Inflammatory macrophage (primary cell): ENCODE data around the gene SLC24A3.

Source experiments
- DNase-seq, 2 donors: peaks; one replicate each; pipeline ENCODE4 v3.0.0-alpha.2; 2020 to 2022

SLC24A3 gene

GRCh38 chr20:19463597-19463996, 251.2 kb downstream of the SLC24A3 start:
- no peak for DNase-seq

GRCh38 chr20:19465536-19465935, 253.1 kb downstream of the SLC24A3 start:
- DNase-seq: peak; percentile 64 to 80

- no peak for DNase-seq
Observed at GRCh38 chr20:19466206-19466928, 253.9 kb downstream of the SLC24A3 start.

- DNase-seq: no peak
Observed at GRCh38 chr20:19473216-19473921, 260.9 kb downstream of the SLC24A3 start.

GRCh38 chr20:19473922-19474286, 261.5 kb downstream of the SLC24A3 start:
- DNase-seq: no peak

GRCh38 chr20:19478320-19478895, 266.0 kb downstream of the SLC24A3 start:
- no peak for DNase-seq

GRCh38 chr20:19482726-19483125, 270.3 kb downstream of the SLC24A3 start:
- DNase-seq: no peak

- no peak for DNase-seq
Observed at GRCh38 chr20:19483309-19483708, 270.9 kb downstream of the SLC24A3 start.

GRCh38 chr20:19486446-19486845, 274.0 kb downstream of the SLC24A3 start:
- DNase-seq: no peak

GRCh38 chr20:19487420-19487819, 275.0 kb downstream of the SLC24A3 start:
- DNase-seq: no peak

- no peak for DNase-seq
Observed at GRCh38 chr20:19491241-19491640, 278.8 kb downstream of the SLC24A3 start.

GRCh38 chr20:19492116-19492515, 279.7 kb downstream of the SLC24A3 start:
- DNase-seq: no peak

- DNase-seq: no peak
Observed at GRCh38 chr20:19492687-19493336, 280.4 kb downstream of the SLC24A3 start.

GRCh38 chr20:19493794-19494495, 281.5 kb downstream of the SLC24A3 start:
- DNase-seq: no peak

GRCh38 chr20:19495905-19496703, 283.7 kb downstream of the SLC24A3 start:
- DNase-seq: no peak

- no peak for DNase-seq
Observed at GRCh38 chr20:19497064-19497463, 284.6 kb downstream of the SLC24A3 start.

- DNase-seq: no peak
Observed at GRCh38 chr20:19498756-19499155, 286.3 kb downstream of the SLC24A3 start.

- DNase-seq: no peak
Observed at GRCh38 chr20:19501476-19502115, 289.2 kb downstream of the SLC24A3 start.

- no peak for DNase-seq
Observed at GRCh38 chr20:19502169-19502568, 289.7 kb downstream of the SLC24A3 start.

- DNase-seq: no peak
Observed at GRCh38 chr20:19504251-19504650, 291.8 kb downstream of the SLC24A3 start.

- no peak for DNase-seq
Observed at GRCh38 chr20:19506021-19506420, 293.6 kb downstream of the SLC24A3 start.
